ENCODE measurements around the gene CTCFL. TPM values are rescaled to one million over a fixed set of nuclear protein-coding genes. Genes with fewer than 3 reads are reported as not detected.

CTCFL gene
- total RNA-seq, 1 experiment from 2014 or later, result not detected

- no TSS peak for BruUV-seq (replicated peaks)
- TF ChIP-seq CTCF (conservative IDR thresholded peaks at IDR 0.05), result no peak
- TF ChIP-seq EZH2 (IDR thresholded peaks at IDR 0.05; ENCODE audit: low read depth), result no peak
- Histone ChIP-seq H3K4me1 (replicated peaks; ENCODE audit: insufficient read depth) (no peaks in the 10 kb centered on the region), H3K27ac (no peak overlapping the region), H3F3A (ENCODE audit: insufficient read depth, low read depth) (no peaks in the 10 kb centered on the region), H3K4me3 (no peak overlapping the region), H4K20me1 (ENCODE audit: insufficient read depth) (no peaks in the 10 kb centered on the region), H3K9me2 (ENCODE audit: insufficient read depth) (no peaks in the 10 kb centered on the region), H3K79me2 (ENCODE audit: low read depth) (no peaks in the 10 kb centered on the region), H2AFZ (no peak overlapping the region), H3K9me3 (ENCODE audit: insufficient read depth, low read depth) (no peaks in the 10 kb centered on the region), H3K4me2 (no peak overlapping the region), H3K36me3 (ENCODE audit: low read depth) (no peaks in the 10 kb centered on the region), H3K27me3 (ENCODE audit: insufficient read depth, low read depth) (peaks cover 100% of the 10 kb centered on the region)
- CTCF ChIA-PET, result no interaction called here
- intact Hi-C loops (cut with micrococcal nuclease; ENCODE audit: unreplicated experiment), result no loop called here
- DNase-seq, result no peak
- POLR2A ChIA-PET (ENCODE audit: unreplicated experiment), result no interaction called here
Measured at GRCh38 chr20:57559289-57559634, 34.3 kb upstream of the CTCFL start.

GRCh38 chr20:57558614-57559288 is 33.8 kb upstream of the CTCFL start:
- Histone ChIP-seq H3K4me3 (no peak overlapping the region), H3K36me3 (ENCODE audit: low read depth) (no peaks in the 10 kb centered on the region), H3K79me2 (ENCODE audit: low read depth) (no peaks in the 10 kb centered on the region), H3K27me3 (ENCODE audit: insufficient read depth, low read depth) (peaks cover 100% of the 10 kb centered on the region), H2AFZ (no peak overlapping the region), H3K4me1 (replicated peaks; ENCODE audit: insufficient read depth) (no peaks in the 10 kb centered on the region), H3K27ac (no peak overlapping the region), H3F3A (ENCODE audit: insufficient read depth, low read depth) (no peaks in the 10 kb centered on the region), H4K20me1 (ENCODE audit: insufficient read depth) (no peaks in the 10 kb centered on the region), H3K4me2 (no peak overlapping the region), H3K9me2 (ENCODE audit: insufficient read depth) (no peaks in the 10 kb centered on the region), H3K9me3 (ENCODE audit: insufficient read depth, low read depth) (no peaks in the 10 kb centered on the region)
- ChIA-PET POLR2A (ENCODE audit: unreplicated experiment) (no interaction called here), CTCF (no interaction called here)
- no TSS peak for BruUV-seq (replicated peaks)
- no peak for TF ChIP-seq CTCF (conservative IDR thresholded peaks at IDR 0.05)
- no peak for TF ChIP-seq EZH2 (IDR thresholded peaks at IDR 0.05; ENCODE audit: low read depth)
- intact Hi-C loops (cut with micrococcal nuclease; ENCODE audit: unreplicated experiment), result no loop called here
- no peak for DNase-seq

- H3K36me3 ChIP-seq (ENCODE audit: low read depth), result no peaks in the 10 kb centered on the region
- H3K79me2 ChIP-seq (ENCODE audit: low read depth), result no peaks in the 10 kb centered on the region
- H3F3A ChIP-seq (ENCODE audit: insufficient read depth, low read depth), result no peaks in the 10 kb centered on the region
- no TSS peak for BruUV-seq (replicated peaks)
- ChIA-PET CTCF (no interaction called here), POLR2A (ENCODE audit: unreplicated experiment) (no interaction called here)
- H3K4me2 ChIP-seq, result no peak overlapping the region
- H3K4me1 ChIP-seq (replicated peaks; ENCODE audit: insufficient read depth), result no peaks in the 10 kb centered on the region
- DNase-seq, result no peak
- no peaks in the 10 kb centered on the region for H3K9me3 ChIP-seq (ENCODE audit: insufficient read depth, low read depth)
- TF ChIP-seq CTCF (conservative IDR thresholded peaks at IDR 0.05) (no peak), EZH2 (IDR thresholded peaks at IDR 0.05; ENCODE audit: low read depth) (no peak)
- H4K20me1 ChIP-seq (ENCODE audit: insufficient read depth), result no peaks in the 10 kb centered on the region
- H2AFZ ChIP-seq, result no peak overlapping the region
- H3K27ac ChIP-seq, result no peak overlapping the region
- intact Hi-C loops (cut with micrococcal nuclease; ENCODE audit: unreplicated experiment), result no loop called here
- no peak overlapping the region for H3K4me3 ChIP-seq
- H3K9me2 ChIP-seq (ENCODE audit: insufficient read depth), result no peaks in the 10 kb centered on the region
- H3K27me3 ChIP-seq (ENCODE audit: insufficient read depth, low read depth), result peaks cover 100% of the 10 kb centered on the region
Measured at GRCh38 chr20:57557926-57558613, 33.1 kb upstream of the CTCFL start.
